GM12873 (cell line): ENCODE results near the gene MIEF2.

ENCODE experiments used
- CTCF ChIP-seq: IDR thresholded peaks from 2 replicates; pipeline ENCODE4 v1.5.1; 2012; ENCODE audit warnings: low read depth, mild to moderate bottlenecking, moderate library complexity, low read length, control low read depth; ENCODE audit not compliant: insufficient read depth; ENCODE audit errors: missing control alignments

Gene MIEF2

GRCh38 chr17:18267366-18267765 is 6.9 kb downstream of the MIEF2 start:
- TF ChIP-seq CTCF: no peak

GRCh38 chr17:18267927-18268711 is 7.7 kb downstream of the MIEF2 start:
- no peak for TF ChIP-seq CTCF

- TF ChIP-seq CTCF: no peak
Observed at GRCh38 chr17:18270046-18270931, 9.8 kb downstream of the MIEF2 start.

- no peak for TF ChIP-seq CTCF
Observed at GRCh38 chr17:18277076-18277475, 16.6 kb downstream of the MIEF2 start.

GRCh38 chr17:18278867-18279266 is 18.4 kb downstream of the MIEF2 start:
- TF ChIP-seq CTCF: no peak

GRCh38 chr17:18280249-18280648 is 19.8 kb downstream of the MIEF2 start:
- no peak for TF ChIP-seq CTCF

- no peak for TF ChIP-seq CTCF
Observed at GRCh38 chr17:18280766-18281371, 20.4 kb downstream of the MIEF2 start.
